ENCODE results near the gene APH1B. TPM values are rescaled to one million over a fixed set of nuclear protein-coding genes. Genes with fewer than 3 reads are reported as not detected.

Gene APH1B
- total and polyA plus RNA-seq, 2 experiments from 2014 or later, result 19.9 to 29.8 TPM

- Histone ChIP-seq H2AFZ (no peak overlapping the region), H3K9me2 (replicated peaks; ENCODE audit: insufficient read depth) (no peaks in the 10 kb centered on the region), H3K4me1 (ENCODE audit: insufficient read depth) (peaks cover 20% of the 10 kb centered on the region), H3K27ac (no peak overlapping the region), H3K36me3 (replicated peaks; ENCODE audit: insufficient read depth, low read depth) (no peaks in the 10 kb centered on the region), H3K4me3 (no peak overlapping the region), H3K9me3 (ENCODE audit: low read depth) (no peaks in the 10 kb centered on the region), H3K4me2 (no peak overlapping the region), H4K20me1 (ENCODE audit: insufficient read depth, poor library complexity, severe bottlenecking) (no peaks in the 10 kb centered on the region), H3K79me2 (no peaks in the 10 kb centered on the region), H3K27me3 (no peaks in the 10 kb centered on the region)
- DNase-seq (ENCODE audit: low spot score), result no peak
- TF ChIP-seq EZH2 (IDR thresholded peaks at IDR 0.05; ENCODE audit: borderline replicate concordance) (no peak), EZH2phosphoT487 (IDR thresholded peaks at IDR 0.05; ENCODE audit: low read depth, severe bottlenecking, unreplicated experiment) (no peak), CTCF (IDR thresholded peaks at IDR 0.05; ENCODE audit: poor library complexity) (no peak)
These were observed 16.1 kb upstream of the APH1B start for GRCh38 chr15:63261311-63261710.

- no peaks in the 10 kb centered on the region for H3K27me3 ChIP-seq
- TF ChIP-seq EZH2phosphoT487 (IDR thresholded peaks at IDR 0.05; ENCODE audit: low read depth, severe bottlenecking, unreplicated experiment) (no peak), EZH2 (IDR thresholded peaks at IDR 0.05; ENCODE audit: borderline replicate concordance) (no peak), CTCF (IDR thresholded peaks at IDR 0.05; ENCODE audit: poor library complexity) (no peak)
- no peaks in the 10 kb centered on the region for H4K20me1 ChIP-seq (ENCODE audit: insufficient read depth, poor library complexity, severe bottlenecking)
- no peak overlapping the region for H3K4me2 ChIP-seq
- peaks cover 13% of the 10 kb centered on the region for H3K4me1 ChIP-seq (ENCODE audit: insufficient read depth)
- no peak overlapping the region for H2AFZ ChIP-seq
- H3K9me2 ChIP-seq (replicated peaks; ENCODE audit: insufficient read depth), result no peaks in the 10 kb centered on the region
- H3K4me3 ChIP-seq, result no peak overlapping the region
- H3K9me3 ChIP-seq (ENCODE audit: low read depth), result no peaks in the 10 kb centered on the region
- WGBS (ENCODE audit: low lambda C conversion rate, missing lambda C conversion rate), result 74% methylated on average over 6 of the region's 6 CpGs
- H3K36me3 ChIP-seq (replicated peaks; ENCODE audit: insufficient read depth, low read depth), result no peaks in the 10 kb centered on the region
- peak; percentile 30 for DNase-seq (ENCODE audit: low spot score)
- H3K27ac ChIP-seq, result no peak overlapping the region
- H3K79me2 ChIP-seq, result no peaks in the 10 kb centered on the region
These were observed 13.9 kb upstream of the APH1B start for GRCh38 chr15:63263519-63263918.

GRCh38 chr15:63264688-63265293 is 12.6 kb upstream of the APH1B start:
- H3K4me2 ChIP-seq, result peak overlapping the region; percentile 32
- no peaks in the 10 kb centered on the region for H3K9me2 ChIP-seq (replicated peaks; ENCODE audit: insufficient read depth)
- H3K79me2 ChIP-seq, result no peaks in the 10 kb centered on the region
- TF ChIP-seq CTCF (IDR thresholded peaks at IDR 0.05; ENCODE audit: poor library complexity) (no peak), EZH2phosphoT487 (IDR thresholded peaks at IDR 0.05; ENCODE audit: low read depth, severe bottlenecking, unreplicated experiment) (no peak), EZH2 (IDR thresholded peaks at IDR 0.05; ENCODE audit: borderline replicate concordance) (no peak)
- H4K20me1 ChIP-seq (ENCODE audit: insufficient read depth, poor library complexity, severe bottlenecking), result no peaks in the 10 kb centered on the region
- WGBS (ENCODE audit: low lambda C conversion rate, missing lambda C conversion rate), result 32% methylated on average over 1 of the region's 1 CpG
- peak; percentile 6 for DNase-seq (ENCODE audit: low spot score)
- no peaks in the 10 kb centered on the region for H3K9me3 ChIP-seq (ENCODE audit: low read depth)
- H2AFZ ChIP-seq, result no peak overlapping the region
- H3K27ac ChIP-seq, result peak overlapping the region; percentile 43
- H3K36me3 ChIP-seq (replicated peaks; ENCODE audit: insufficient read depth, low read depth), result no peaks in the 10 kb centered on the region
- H3K27me3 ChIP-seq, result no peaks in the 10 kb centered on the region
- no peak overlapping the region for H3K4me3 ChIP-seq
- peaks cover 13% of the 10 kb centered on the region for H3K4me1 ChIP-seq (ENCODE audit: insufficient read depth)

Measured in hepatocyte (in vitro differentiated cells).